Suprapubic skin (tissue), 4 donors: ENCODE data around the gene SLC41A2.

Experiments used
- EP300 ChIP-seq: sonication (generic); formaldehyde crosslinking; IDR thresholded peaks from one replicate; pipeline ENCODE4 v1.6.1; 2017; ENCODE audit warnings: antibody characterized with exemption
- POLR2AphosphoS5 ChIP-seq, 3 donors: sonication (generic); formaldehyde crosslinking; IDR thresholded peaks; one replicate each; pipeline ENCODE4 v1.6.1; 2017; ENCODE audit warnings: antibody characterized with exemption in 3 of 3

GRCh38 chr12:104929368-104929767 lies 28.7 kb downstream of the SLC41A2 start:
- TF ChIP-seq POLR2AphosphoS5 (IDR thresholded peaks at IDR 0.05), result no peak
- TF ChIP-seq EP300, result no peak
